ENCODE data around the gene CNOT8. TPM values are rescaled to one million over a fixed set of nuclear protein-coding genes. Genes with fewer than 3 reads are reported as not detected.
A peak's percentile ranks its signal among the peaks of the same experiment; 100 is the strongest.
"Not testable (repeated sequence)": the region's sequence is repeated elsewhere in the genome, so short reads cannot be mapped to it uniquely, and the experiment has no call there.

Gene CNOT8
- total RNA-seq, 1 experiment from 2014 or later = 45.0 TPM

- H3K36me3 ChIP-seq (ENCODE audit: control insufficient read depth in 1 of 2, insufficient read depth in 2 of 2, low read length in 2 of 2) = no peaks in the 10 kb centered on the region
- ChIA-PET RAD21 (ENCODE audit: low non-redundant PET in 1 of 2, low total read pairs in 2 of 2, uncharacterized antibody in 2 of 2, unreplicated experiment in 2 of 2) (no interaction called here), POLR2A (no interaction called here), CTCF (no interaction called here)
- H3K4me2 ChIP-seq (ENCODE audit: low read length) = no peak overlapping the region
- no peaks in the 10 kb centered on the region for H3K79me2 ChIP-seq (ENCODE audit: insufficient read depth, low read length)
- no peaks in the 10 kb centered on the region for H3K9me3 ChIP-seq (ENCODE audit: control insufficient read depth in 1 of 2, insufficient read depth in 1 of 2, low read depth in 1 of 2, low read length in 2 of 2)
- peaks cover 34 to 42% of the 10 kb centered on the region in 2 experiments for H3K4me1 ChIP-seq (ENCODE audit: control insufficient read depth in 1 of 2, insufficient read depth in 2 of 2, low read length in 2 of 2)
- H3K9me2 ChIP-seq (ENCODE audit: insufficient read depth) = no peaks in the 10 kb centered on the region
- ATAC-seq (no peak), DNase-seq (ENCODE audit: low read depth, low spot score) (no peak)
- no peaks in the 10 kb centered on the region for H4K20me1 ChIP-seq (ENCODE audit: insufficient read depth)
- TF ChIP-seq ZNF274 (IDR thresholded peaks at IDR 0.05; ENCODE audit: low read depth, low read length) (no peak), REST (IDR thresholded peaks at IDR 0.05; ENCODE audit: low read depth) (no peak), EGR1 (IDR thresholded peaks at IDR 0.05; ENCODE audit: low read depth) (no peak), EZH2phosphoT487 (IDR thresholded peaks at IDR 0.05; ENCODE audit: borderline replicate concordance) (no peak), JUND (IDR thresholded peaks at IDR 0.05) (no peak), EZH2 (IDR thresholded peaks at IDR 0.05) (no peak), CBX3 (IDR thresholded peaks at IDR 0.05; ENCODE audit: low read depth) (no peak), SIN3A (IDR thresholded peaks at IDR 0.05; ENCODE audit: low read depth) (no peak), SRF (IDR thresholded peaks at IDR 0.05; ENCODE audit: low read depth) (no peak), POLR2AphosphoS5 (IDR thresholded peaks at IDR 0.05; ENCODE audit: low read depth, low read length) (no peak), TCF7L2 (IDR thresholded peaks at IDR 0.05; ENCODE audit: borderline replicate concordance, extremely low read depth, insufficient read depth, insufficient read length) (no peak), ELF1 (IDR thresholded peaks at IDR 0.05; ENCODE audit: borderline replicate concordance, low read depth) (no peak), SP1 (IDR thresholded peaks at IDR 0.05; ENCODE audit: low read depth) (no peak), ZFX (IDR thresholded peaks at IDR 0.05) (no peak), RAD21 (IDR thresholded peaks at IDR 0.05; ENCODE audit: low read depth) (no peak), YY1 (IDR thresholded peaks at IDR 0.05; ENCODE audit: extremely low read depth, insufficient replicate concordance, low read depth, low read length) (no peak)
- no peak overlapping the region for H2AFZ ChIP-seq (ENCODE audit: low read depth, low read length, poor library complexity, severe bottlenecking)
- no peak overlapping the region for H3K4me3 ChIP-seq (replicated peaks in 1 of 2; ENCODE audit: low read depth in 1 of 2, low read length in 2 of 2)
- no peaks in the 10 kb centered on the region for H3K27me3 ChIP-seq (ENCODE audit: insufficient read depth, low read length)
- H3K9ac ChIP-seq (ENCODE audit: low read length) = no peak overlapping the region
- intact Hi-C loops (cut with micrococcal nuclease) = no loop called here
- no peak overlapping the region for H3K27ac ChIP-seq (ENCODE audit: low read depth, low read length)
- BruUV-seq (replicated peaks) = no TSS peak
These were observed 24.4 kb upstream of the CNOT8 start for GRCh38 chr5:154834053-154834452.

GRCh38 chr5:154835701-154836052 is 22.8 kb upstream of the CNOT8 start:
- DNase-seq (ENCODE audit: low read depth, low spot score); H3K4me3 ChIP-seq (replicated peaks in 1 of 2; ENCODE audit: low read depth in 1 of 2, low read length in 2 of 2); H3K27me3 ChIP-seq (ENCODE audit: insufficient read depth, low read length); CTCF ChIA-PET; H3K9me2 ChIP-seq (ENCODE audit: insufficient read depth); POLR2A ChIA-PET; H4K20me1 ChIP-seq (ENCODE audit: insufficient read depth); intact Hi-C loops (cut with micrococcal nuclease); BruUV-seq (replicated peaks); H3K27ac ChIP-seq (ENCODE audit: low read depth, low read length); RAD21 ChIA-PET (ENCODE audit: low non-redundant PET in 1 of 2, low total read pairs in 2 of 2, uncharacterized antibody in 2 of 2, unreplicated experiment in 2 of 2); H3K79me2 ChIP-seq (ENCODE audit: insufficient read depth, low read length); H3K9me3 ChIP-seq (ENCODE audit: control insufficient read depth in 1 of 2, insufficient read depth in 1 of 2, low read depth in 1 of 2, low read length in 2 of 2); H3K36me3 ChIP-seq (ENCODE audit: control insufficient read depth in 1 of 2, insufficient read depth in 2 of 2, low read length in 2 of 2); H2AFZ ChIP-seq (ENCODE audit: low read depth, low read length, poor library complexity, severe bottlenecking); H3K9ac ChIP-seq (ENCODE audit: low read length): not testable (repeated sequence)
- Histone ChIP-seq H3K4me2 (ENCODE audit: low read length) (peak overlapping the region; percentile 55), H3K4me1 (ENCODE audit: control insufficient read depth in 1 of 2, insufficient read depth in 2 of 2, low read length in 2 of 2) (peaks cover 19 to 26% of the 10 kb centered on the region in 2 experiments)
- ATAC-seq = peak; percentile 10
